GM18498 (cell line): ENCODE results near the gene TAS1R3.
"Not testable (repeated sequence)": the region's sequence is repeated elsewhere in the genome, so short reads cannot be mapped to it uniquely, and the experiment has no call there.

ENCODE experiments used
- ATAC-seq: cut with Tn5 transposase; IDR thresholded peaks from one replicate; pipeline ENCODE4 v1.9.1; 2021; ENCODE audit warnings: mild to moderate bottlenecking, moderate library complexity; ENCODE audit not compliant: unreplicated experiment

TAS1R3 gene

DNA sequence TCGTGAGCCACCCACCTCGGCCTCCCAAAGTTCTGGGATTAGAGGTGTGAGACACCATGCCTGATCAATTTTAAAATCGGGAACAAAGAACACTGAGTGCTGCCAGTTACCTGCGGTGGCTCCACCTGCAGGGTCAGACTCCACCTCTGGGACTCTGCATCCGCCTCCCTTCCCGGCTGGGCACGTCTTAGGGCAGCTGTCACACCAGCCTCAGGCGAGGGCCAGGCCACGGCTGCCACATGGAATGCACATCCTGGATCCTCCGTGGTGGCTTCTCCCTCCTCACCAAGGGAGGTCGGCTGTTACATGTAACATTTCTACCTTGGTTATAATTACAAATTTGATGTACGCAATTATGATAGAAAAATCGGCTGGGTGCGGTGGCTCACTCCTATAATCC lies 33.2 kb downstream of the TAS1R3 start:
- no peak for ATAC-seq

DNA sequence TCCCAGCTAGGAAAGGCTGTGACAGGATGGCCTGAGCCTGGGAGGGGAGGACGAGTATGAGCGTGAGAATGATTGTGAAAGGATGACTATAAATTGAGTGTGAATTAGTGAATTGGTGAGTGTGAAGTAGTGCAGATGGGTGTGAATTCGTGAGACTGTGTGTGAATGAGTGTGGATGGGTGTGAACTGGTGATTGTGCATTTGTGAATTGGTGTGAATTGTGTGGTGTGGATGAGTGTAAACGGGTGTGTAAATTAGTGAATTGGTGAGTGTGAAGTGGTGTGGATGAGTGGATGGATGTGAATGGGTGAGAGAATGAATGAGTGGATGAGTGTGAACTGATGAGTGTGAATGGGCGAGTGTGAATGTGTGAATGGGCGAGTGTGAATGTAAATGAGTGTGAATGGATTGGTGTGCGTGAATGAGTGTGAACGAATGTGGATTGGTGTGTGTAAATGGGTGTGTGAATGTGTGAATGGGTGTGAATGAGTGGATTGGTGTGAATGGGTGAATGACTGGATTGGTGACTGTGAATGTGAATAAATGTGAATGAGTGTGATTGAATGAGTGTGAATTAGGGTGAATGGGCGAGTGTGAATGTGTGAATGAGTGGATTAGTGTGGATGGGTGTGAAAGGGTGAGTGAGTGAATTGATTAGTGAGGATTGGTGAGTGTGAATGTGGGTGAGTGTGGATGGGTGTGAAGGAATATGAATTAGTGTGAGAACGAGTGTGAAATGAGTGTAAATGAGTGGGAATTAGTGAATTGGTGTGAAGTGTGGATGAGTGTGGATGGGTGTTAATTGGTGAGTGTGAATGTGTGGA lies 35.0 kb downstream of the TAS1R3 start:
- ATAC-seq, result no peak

DNA sequence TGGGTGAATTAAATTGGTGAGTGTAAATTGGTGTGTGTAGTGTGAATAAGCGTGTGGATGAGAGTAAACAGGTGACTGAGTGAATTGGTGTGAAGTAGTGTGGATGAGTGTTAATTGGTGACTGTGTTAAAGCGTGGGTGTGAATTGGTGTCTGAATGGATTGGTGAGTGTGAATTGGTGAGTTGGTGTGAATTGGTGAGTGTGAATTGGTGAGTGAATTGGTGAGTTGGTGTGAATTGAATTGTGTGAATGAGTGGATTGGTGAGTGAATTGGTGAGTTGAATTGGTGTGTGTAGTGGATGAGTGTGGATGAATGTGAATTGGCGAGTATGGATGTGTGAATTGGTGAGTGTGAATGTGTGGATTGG lies 35.6 kb downstream of the TAS1R3 start:
- no peak for ATAC-seq

DNA sequence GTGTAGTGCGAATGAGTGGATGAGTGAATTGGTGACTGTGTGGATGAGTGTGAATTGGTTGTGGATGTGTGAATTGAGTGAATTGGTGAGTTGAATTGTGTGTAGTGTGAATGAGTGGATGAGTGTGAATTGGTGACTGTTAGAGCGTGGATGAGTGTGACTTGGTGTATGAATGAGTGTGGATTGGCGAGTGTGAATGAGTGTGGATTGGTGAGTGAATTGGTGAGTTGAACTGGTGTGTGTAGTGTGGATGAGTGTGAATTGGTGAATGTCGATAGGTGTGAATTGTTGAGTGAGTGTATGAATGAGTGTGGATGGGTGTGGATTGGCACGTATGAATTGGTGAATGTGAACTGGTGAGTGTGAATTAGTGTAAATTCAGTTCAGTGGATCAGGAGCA lies 36.2 kb downstream of the TAS1R3 start:
- ATAC-seq, result no peak

DNA sequence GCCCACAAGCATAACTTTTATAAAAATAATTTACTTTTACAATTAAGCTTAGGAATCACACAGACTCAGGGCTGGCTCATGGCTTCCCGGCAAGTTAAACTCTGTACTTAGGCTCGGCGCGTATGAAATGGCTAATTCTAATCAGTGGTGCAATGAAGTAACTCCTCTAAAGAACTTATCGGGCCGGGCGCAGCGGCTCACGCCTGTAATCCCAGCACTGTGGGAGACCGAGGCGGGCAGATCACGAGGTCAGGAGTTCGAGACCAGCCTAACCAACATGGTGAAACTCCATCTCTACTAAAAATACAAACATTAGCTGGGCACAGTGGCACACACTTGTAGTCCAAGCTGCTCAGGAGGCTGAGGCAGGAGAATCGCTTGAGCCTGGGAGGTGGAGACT lies 39.0 kb downstream of the TAS1R3 start:
- not testable (repeated sequence) for ATAC-seq

DNA sequence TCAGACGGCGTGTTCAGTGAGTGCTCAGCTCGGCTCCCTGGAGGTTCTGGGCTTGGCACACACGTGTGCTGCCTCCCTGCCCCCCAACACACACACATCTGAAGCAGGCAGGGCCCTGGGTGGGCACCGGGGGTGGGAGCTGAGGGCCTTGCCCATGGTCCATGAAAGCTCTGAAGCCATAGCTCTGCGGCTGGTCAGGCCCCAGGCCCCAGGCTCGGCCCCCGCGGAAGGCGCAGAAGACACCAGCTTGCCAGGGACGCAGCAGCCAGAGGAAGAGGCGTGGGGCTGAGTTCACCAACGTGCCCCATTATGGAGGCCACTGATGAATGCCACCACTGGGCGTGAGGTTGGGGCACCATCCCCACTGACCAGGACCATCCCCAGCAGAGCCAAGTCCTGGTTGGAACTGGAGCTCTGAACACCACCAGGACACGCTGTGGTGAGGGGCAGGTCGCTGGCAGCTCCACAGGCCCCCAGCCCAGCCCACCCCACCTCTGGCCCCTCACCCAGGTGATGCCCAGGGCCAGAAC lies 39.8 kb downstream of the TAS1R3 start:
- ATAC-seq, result no peak

DNA sequence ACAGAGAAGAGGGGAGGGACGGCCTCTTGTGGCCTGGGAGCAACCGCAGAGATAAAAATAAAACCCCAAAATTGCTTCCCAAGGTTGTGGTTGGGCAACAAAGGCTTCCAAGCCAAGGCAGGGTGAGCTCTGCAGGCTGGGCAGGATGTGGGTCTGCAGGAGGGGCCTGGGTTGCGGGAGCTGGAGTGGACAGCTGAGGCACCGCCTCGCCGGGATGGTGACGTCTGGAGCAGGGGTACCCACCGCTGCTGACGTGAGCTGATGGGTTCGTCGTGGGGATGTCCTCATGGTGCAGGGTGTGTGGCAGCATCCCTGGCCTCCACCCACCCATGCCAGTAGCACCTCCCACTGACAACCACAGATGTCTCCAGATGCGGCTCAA lies 40.3 kb downstream of the TAS1R3 start:
- no peak for ATAC-seq

DNA sequence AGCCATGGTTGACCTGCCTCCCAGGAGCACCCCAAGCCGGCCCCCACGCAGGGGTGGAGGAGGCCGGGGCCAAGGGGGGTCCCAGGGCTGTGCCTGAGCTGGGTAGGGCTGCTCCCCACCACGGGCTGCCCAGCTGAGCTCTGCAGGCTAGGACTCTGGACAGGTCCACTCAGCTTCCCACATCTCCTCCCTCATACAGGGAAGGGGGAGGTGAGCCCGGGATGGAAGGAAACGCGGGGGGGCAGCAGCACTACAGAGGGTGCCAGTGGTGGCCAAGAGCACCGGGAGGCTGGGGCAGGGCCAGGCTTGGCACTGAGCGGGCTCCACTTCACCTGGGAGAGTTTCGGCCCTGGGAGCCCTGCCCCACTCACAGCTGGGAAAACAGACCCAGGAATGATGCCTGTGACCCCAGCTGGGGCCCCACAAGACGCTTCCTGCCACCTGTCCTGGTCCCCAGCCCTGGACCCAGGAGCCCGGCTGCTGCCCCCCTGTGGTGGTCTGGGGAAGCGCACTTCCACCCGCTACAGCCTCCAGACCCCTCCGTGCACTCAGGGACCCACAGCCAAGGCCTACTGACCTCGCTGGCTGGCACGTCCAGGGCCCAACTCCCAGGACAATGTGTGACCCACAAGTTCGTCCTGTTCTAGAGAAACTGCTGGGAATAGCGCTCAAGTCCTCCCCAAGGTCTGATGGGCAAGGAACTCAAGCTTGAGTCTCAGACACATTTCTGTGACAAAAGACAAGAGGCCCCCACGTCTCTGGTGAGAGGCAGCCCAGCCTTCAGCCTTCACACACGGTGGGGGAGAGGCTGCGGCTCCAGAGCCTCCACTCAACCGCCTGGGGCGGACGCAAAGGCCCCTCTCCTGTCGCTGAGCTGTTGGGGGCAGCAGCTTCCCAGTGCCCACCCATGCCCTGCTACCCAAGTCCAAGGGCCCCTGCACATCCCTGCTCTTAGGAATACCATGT lies 40.9 kb downstream of the TAS1R3 start:
- ATAC-seq, result no peak

DNA sequence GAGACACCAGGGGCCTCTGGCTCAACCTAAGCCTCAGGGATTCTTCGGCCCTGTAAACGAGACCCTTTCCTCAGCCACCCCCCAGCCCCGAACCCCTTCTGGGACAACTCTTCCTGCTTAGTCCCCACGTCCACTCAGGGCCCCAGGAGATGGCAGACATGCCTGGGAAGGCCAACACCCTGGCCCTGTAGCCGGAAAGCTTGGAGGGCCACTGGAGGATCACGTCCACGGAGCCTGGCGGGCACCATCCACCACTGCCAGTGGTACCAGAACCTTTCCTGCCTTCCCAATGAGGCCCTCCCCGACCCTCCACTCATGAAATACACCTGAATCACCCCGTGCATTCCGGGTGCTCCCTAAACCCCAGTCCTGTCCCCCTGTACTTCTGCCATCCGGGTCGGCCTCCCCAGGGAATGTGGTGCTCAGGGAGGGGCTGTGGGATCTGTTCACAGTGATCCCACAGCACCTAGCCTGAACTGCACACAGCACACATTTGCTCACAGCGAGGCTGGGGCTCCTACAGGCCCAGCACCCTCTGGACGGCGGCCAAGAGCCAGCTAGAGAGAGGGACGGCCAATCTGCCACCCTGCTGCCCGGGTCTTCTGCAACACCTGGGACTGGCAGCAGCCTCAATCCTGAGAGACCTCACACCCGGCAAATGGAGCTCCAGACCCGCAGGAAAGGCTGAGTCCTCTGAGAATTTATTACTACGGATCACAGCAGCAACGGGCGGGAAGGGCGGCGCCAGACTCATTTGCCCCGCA lies 42.2 kb downstream of the TAS1R3 start:
- no peak for ATAC-seq

DNA sequence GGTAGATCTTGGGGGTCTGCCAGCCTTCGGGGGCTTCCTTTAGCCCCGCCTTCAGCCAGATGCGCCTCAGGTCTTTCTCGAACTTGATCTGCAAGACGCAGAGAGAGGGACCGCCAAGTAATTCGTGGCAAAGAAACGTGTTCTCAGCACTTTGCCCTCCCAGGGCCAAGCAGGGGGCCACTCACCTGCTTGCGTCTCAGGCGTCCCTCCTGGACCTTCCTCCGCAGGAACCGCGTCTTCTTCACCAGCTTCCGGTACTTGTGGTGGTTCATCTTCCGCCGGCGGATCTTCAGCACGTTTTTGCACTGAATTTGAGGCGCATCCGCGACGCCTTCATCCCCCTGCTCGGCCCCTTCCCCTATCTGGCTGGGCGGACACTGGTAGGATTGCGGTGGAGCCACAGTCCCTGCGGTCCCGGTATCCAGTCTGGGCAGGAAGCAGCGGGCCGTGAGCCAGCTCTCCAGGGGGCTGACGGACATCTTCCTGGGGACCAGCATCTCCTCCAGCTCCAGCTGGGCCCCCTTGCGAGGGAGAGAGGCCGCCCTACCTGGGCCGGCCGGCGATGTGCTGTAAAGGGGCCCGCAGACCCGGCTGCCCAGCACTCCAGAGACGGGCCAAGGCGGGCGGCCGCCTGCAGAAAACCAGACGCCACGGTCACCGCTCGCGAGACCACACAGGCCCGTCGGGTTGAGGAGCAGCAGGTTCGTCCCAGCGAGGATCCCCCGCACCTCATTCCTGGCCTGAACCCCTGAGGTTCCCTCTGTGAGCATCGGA lies 42.9 kb downstream of the TAS1R3 start:
- no peak for ATAC-seq

DNA sequence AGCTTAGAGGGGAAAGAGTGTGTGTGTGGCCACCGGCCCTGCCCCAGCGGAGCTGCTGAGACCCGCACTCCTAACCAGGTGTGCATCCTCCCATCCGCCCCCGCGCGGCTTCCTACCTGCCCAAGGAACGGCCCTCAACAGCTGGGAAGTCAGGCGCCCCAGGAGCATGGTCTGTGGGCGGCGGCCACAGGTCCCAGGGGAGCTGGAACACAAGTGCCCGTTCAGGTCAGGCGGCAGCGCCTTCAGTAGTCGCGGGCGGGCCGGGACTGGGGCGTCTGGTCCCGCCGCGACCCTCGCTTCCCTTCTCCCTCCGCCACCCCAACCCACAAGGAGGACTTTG lies 43.5 kb downstream of the TAS1R3 start:
- ATAC-seq, result no peak

DNA sequence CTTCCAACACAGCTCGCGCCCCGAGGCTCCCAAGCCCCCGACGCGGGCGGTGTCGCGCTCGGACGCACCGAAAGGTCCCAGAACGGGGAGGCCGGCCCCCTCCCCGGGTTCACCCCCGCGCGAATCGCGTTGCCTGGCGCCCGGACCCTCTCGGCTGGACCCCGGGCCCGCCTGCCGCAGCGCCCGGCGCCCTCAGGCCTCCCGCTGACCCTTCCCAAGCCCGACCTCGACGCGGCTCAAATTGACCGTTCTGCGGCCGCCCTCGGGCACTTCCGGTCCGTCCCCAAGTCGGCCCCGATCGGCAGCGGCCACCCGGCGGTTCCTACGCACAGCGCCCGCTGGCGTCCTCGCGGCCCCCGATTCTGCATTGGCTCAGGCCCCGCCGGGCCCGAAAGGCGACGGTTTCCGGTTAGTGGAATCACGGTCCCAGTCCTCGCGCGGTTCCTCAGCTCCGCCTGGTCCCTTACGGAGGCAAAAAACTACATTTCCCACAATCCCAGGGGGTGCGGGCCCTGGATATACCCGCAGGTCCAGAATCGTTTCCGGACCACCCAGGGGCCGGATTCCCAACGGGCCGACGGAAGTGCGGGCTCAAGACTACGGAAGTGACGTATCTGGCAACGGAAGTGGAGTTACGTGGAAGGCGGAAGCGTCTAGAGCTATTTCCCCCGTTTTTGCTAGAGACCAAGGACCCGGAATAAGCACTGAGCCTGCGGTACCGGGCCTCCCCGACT lies 44.0 kb downstream of the TAS1R3 start, which contains the start of gene AURKAIP1:
TSS of gene AURKAIP1 (minus strand) at position 279 of the 734 bp plus-strand sequence. CDS start 451 bp downstream, outside the sequence.
- ATAC-seq, result peak; percentile 85

DNA sequence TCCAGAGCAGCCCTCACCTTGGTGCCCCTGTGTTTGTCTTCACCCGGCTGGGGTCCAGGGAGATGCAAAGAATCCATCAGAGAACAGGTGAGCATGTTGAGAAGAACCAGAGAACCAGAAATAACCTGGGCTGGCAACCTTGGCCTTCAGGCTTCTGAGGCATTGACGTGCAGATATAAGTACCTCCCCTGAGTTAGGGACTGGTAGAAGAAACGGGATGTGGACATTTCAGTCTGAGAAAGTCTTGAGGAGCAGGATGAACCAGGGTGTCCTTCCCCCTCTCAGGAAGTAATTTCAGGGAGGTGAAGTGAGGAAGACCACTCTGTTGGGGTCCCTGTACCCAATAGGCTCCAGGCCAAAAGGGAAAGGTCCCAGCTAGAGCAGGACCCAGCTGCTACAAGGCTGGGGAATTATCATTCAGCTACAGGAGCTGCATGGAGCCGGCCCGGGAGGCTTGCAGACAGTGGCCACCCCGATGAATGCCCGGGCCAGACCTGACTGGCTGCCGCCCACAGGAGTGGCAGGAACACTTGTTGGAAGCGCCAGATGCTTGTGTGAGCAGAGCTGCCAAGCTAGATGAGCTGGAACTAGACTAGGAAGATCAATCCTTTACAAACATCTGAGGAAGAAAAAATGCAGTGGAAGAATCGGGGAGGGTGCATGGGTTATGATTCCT lies 45.6 kb downstream of the TAS1R3 start:
- ATAC-seq, result no peak

DNA sequence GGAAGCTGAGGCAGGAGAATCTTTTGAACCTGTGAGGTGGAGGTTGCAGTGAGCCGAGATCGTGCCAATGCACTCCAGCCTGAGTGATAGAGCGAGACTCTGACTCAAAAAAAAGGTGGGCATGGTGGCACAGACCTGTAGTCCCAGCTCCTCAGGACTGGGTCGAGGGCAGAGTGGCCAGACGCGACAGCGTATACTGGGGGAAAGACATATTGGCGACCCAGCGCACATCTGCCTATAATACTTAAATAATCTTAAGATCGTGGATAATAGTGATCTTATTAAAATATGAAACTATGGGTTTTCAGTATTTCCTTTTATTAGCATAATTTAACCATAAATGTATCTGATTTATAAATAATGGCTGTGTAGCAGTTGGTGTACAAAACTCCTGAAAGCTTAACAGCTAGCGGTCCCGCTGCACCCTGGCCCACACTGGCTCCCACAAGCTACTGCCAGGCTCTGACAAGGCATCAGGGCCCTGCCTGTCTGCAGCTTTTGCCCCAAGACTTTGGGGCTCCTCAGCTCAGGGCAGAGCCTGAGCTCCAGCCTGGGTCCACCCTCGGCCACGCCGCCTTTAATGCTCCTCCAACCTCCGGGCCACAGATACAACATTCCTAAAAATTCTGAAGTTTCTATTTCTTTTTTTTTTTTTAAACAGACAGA lies 46.6 kb downstream of the TAS1R3 start:
- ATAC-seq, result no peak

DNA sequence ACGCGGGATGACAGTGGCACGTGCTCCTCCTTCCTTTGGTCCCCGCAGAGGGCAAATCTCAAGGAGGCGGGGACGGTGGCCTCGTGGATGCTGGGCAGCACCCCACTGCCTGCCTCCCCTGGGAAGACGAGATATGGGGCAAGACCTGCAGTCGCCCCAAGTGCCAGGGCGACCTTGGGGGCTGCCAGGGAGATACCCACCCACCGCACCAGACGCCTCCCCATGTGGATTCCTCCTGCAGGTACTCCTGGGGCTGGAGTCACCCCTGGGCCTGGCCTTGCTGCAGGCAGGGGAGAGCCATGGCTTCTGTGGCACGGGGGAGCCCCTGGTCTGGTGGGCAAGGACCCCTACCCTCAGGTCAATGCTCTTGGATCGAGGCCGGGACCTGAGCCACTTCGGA lies 49.8 kb downstream of the TAS1R3 start:
- ATAC-seq, result no peak

DNA sequence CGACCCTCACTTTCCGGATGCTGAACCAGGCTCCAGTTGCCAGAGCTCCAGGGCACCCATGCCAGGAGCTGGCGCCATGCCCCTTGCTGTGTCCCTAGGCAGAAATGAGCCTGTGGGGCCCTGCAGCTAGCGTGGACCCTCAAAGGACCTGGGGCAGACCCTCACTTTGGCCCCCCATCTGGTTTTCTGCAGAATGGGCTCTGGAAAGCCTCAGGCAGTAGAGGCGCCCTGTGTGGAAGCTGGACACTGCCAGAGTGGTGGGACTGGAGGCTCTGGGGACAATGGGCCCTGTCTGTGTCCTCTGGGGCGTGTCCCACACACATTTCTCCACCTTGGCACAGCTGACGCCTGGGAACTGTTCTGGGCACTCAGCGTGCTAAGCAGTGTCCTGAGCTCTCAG lies 50.2 kb downstream of the TAS1R3 start:
- ATAC-seq, result no peak
